ENCODE data around the gene F12.

GRCh38 chr5:177356746-177357145, 52.6 kb downstream of the F12 start:
- TF ChIP-seq POLR2A (IDR thresholded peaks at IDR 0.05) = no peak
- no peak for TF ChIP-seq CTCF (IDR thresholded peaks at IDR 0.05)

All from transverse colon (tissue), 3 donors.